Activated CD8-positive, alpha-beta T cell treated with anti-CD3 and anti-CD28 coated beads, Interleukin-2, amount 10 ng/mL, durations not matched to agents 7 days and 5 days (primary cell): ENCODE data around the gene ADH7. TPM values are rescaled to one million over a fixed set of nuclear protein-coding genes. Genes with fewer than 3 reads are reported as not detected.
A peak's percentile ranks its signal among the peaks of the same experiment; 100 is the strongest.
"Not testable (repeated sequence)": the region's sequence is repeated elsewhere in the genome, so short reads cannot be mapped to it uniquely, and the experiment has no call there.

Source experiments
- ATAC-seq: fragments of 150-1000 bp; cut with Tn5 transposase; one replicate; pipeline ENCODE4 v1.10.0; 2021; ENCODE audit warnings: moderate library complexity
- CTCF ChIA-PET: fragments of 350-600 bp; sonication (Branson Sonifier 250); formaldehyde crosslinking; loops from one replicate; lab custom pipeline; 2021; ENCODE audit warnings: antibody characterized with exemption; lab: Charles Lee
- POLR2A ChIA-PET: fragments of 350-600 bp; sonication (Branson Sonifier 250); formaldehyde crosslinking; loops from one replicate; lab custom pipeline; 2021; ENCODE audit warnings: antibody characterized with exemption; lab: Charles Lee
- DNase-seq: peaks from one replicate; pipeline ENCODE4 v3.0.0-alpha.2; 2020
- H3K27ac Mint-ChIP-seq: one replicate; pipeline ENCODE4 v1.8.0; 2021; ENCODE audit warnings: mild to moderate bottlenecking, mixed read lengths
- H3K27me3 Mint-ChIP-seq: one replicate; pipeline ENCODE4 v1.8.0; 2021; ENCODE audit warnings: low read depth, mixed read lengths
- H3K36me3 Mint-ChIP-seq: one replicate; pipeline ENCODE4 v1.8.0; 2021; ENCODE audit warnings: low read depth, mixed read lengths
- H3K4me1 Mint-ChIP-seq: one replicate; pipeline ENCODE4 v1.8.0; 2021; ENCODE audit warnings: low read depth, mixed read lengths
- H3K4me3 Mint-ChIP-seq: one replicate; pipeline ENCODE4 v1.8.0; 2021; ENCODE audit warnings: mild to moderate bottlenecking, mixed read lengths
- H3K9me3 Mint-ChIP-seq: one replicate; pipeline ENCODE4 v1.8.0; 2022; ENCODE audit warnings: mixed read lengths; ENCODE audit not compliant: insufficient read depth
- total RNA-seq, 2 experiments: library from RNA; stranded (reverse); gene quantifications; one replicate each; pipeline ENCODE4 v1.2.3, GENCODE V29; 2021

The ADH7 gene
- total RNA-seq, 2 experiments from 2014 or later = not detected

GRCh38 chr4:99414902-99415301 lies 20.2 kb downstream of the ADH7 start:
- H3K36me3 Mint-ChIP-seq, H3K9me3 Mint-ChIP-seq, ATAC-seq, H3K4me1 Mint-ChIP-seq, DNase-seq, H3K27ac Mint-ChIP-seq, H3K27me3 Mint-ChIP-seq, H3K4me3 Mint-ChIP-seq: not testable (repeated sequence)
- POLR2A ChIA-PET = interaction anchor here (0.6 kb wide), 1 partner anchor 391 kb away, joined by 3 read pairs; no protein-coding TSS in a partner anchor
- CTCF ChIA-PET = interaction anchor here (1.2 to 1.5 kb wide), 2 partner anchors 10 to 48 kb away, joined by 3 to 7 read pairs; no protein-coding TSS in a partner anchor

GRCh38 chr4:99414401-99414800 lies 20.7 kb downstream of the ADH7 start:
- CTCF ChIA-PET = interaction anchor here (0.8 to 1.5 kb wide), 3 partner anchors 9 to 672 kb away, joined by 3 to 7 read pairs (median 3); no protein-coding TSS in a partner anchor
- ATAC-seq = no peak
- H3K4me3 Mint-ChIP-seq = no peak overlapping the region
- POLR2A ChIA-PET = interaction anchor here (0.6 kb wide), 1 partner anchor 391 kb away, joined by 3 read pairs; no protein-coding TSS in a partner anchor
- DNase-seq = no peak
- H3K4me1 Mint-ChIP-seq = no peaks in the 10 kb centered on the region
- H3K36me3 Mint-ChIP-seq = no peaks in the 10 kb centered on the region
- H3K9me3 Mint-ChIP-seq = no peaks in the 10 kb centered on the region
- no peaks in the 10 kb centered on the region for H3K27me3 Mint-ChIP-seq
- H3K27ac Mint-ChIP-seq = no peak overlapping the region

DNA sequence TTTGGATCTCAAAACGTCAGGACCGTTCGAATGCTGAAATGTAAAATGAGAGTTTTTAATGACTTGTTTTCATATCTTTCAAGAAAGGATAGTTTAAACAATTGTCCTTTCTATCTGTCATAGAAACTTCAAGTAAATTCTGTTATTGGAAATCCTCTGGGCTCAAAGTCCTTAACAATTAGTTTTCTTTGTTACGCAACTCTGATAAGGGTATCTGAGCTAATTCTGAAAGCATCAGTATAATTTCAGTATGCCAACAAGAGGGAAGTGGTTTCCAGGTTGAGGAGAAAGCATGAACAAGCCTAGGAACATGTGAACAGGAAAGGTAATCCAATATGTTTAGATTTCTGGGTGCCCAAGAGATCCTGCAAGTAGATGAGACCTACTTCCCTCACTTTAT lies 22.0 kb downstream of the ADH7 start:
- H3K27me3 Mint-ChIP-seq = no peaks in the 10 kb centered on the region
- no peaks in the 10 kb centered on the region for H3K9me3 Mint-ChIP-seq
- DNase-seq (no peak), ATAC-seq (no peak)
- H3K4me3 Mint-ChIP-seq = no peak overlapping the region
- ChIA-PET POLR2A (no interaction called here), CTCF (interaction anchor here (0.7 kb wide), 1 partner anchor 1287 kb away, joined by 3 read pairs; no protein-coding TSS in a partner anchor)
- H3K36me3 Mint-ChIP-seq = no peaks in the 10 kb centered on the region
- no peaks in the 10 kb centered on the region for H3K4me1 Mint-ChIP-seq
- H3K27ac Mint-ChIP-seq = no peak overlapping the region

DNA sequence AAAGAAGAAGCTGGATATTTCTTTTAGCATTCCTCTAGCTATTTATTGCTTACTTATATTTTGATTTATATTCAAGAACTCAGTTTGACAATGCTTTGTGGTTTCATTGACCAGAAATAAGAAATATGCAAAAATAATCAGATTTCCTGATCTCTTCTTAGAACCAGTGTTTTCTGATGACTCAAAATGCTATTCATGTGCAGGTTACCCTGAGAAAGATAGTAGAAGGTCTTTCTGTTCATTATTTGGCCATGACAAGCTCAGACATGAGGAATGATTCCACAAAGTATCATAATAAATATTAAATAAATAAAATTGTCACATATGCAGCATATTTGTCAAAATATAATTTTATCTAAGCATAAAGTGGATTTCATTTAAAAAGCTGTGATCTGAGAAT lies 24.1 kb downstream of the ADH7 start:
- no peaks in the 10 kb centered on the region for H3K4me1 Mint-ChIP-seq
- H3K27ac Mint-ChIP-seq = no peak overlapping the region
- DNase-seq (no peak), ATAC-seq (no peak)
- no peaks in the 10 kb centered on the region for H3K9me3 Mint-ChIP-seq
- ChIA-PET POLR2A (no interaction called here), CTCF (interaction anchor here (1.1 to 2.8 kb wide), 3 partner anchors 291 to 416 kb away, joined by 4 to 8 read pairs (median 7); partner anchors contain the start of gene METAP1)
- no peaks in the 10 kb centered on the region for H3K36me3 Mint-ChIP-seq
- peaks cover 5% of the 10 kb centered on the region for H3K27me3 Mint-ChIP-seq
- no peak overlapping the region for H3K4me3 Mint-ChIP-seq

DNA sequence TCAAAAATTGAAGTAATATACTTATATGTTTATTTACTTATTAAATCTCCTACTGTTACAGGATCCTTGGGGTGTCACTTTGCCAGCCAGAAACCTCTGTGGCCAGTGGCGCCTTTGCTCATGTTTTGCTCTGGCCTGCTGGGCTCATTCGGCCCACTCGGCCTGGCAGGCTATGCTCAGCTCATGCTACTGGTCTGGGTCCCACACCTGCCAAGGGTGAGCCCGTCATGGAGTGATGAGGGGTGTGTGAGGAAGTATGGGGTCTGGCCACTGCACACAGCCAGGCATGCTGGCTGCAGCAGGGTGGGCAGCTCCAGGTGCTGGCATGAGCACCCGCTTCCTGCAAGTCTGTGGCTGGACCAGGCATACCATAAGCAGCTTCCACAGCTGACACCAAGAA lies 25.1 kb downstream of the ADH7 start:
- H3K27me3 Mint-ChIP-seq = peaks cover 5% of the 10 kb centered on the region
- no peak overlapping the region for H3K27ac Mint-ChIP-seq
- H3K4me1 Mint-ChIP-seq = peaks cover 4% of the 10 kb centered on the region
- no peaks in the 10 kb centered on the region for H3K36me3 Mint-ChIP-seq
- H3K4me3 Mint-ChIP-seq = no peak overlapping the region
- ATAC-seq = no peak
- POLR2A ChIA-PET = interaction anchor here (0.9 kb wide), 1 partner anchor 322 kb away, joined by 3 read pairs; the partner anchor contains the start of gene ADH5
- no peak for DNase-seq
- CTCF ChIA-PET = interaction anchor here (1.3 to 2.8 kb wide), 3 partner anchors 354 to 415 kb away, joined by 3 to 7 read pairs (median 5); partner anchors contain the start of gene METAP1
- H3K9me3 Mint-ChIP-seq = no peaks in the 10 kb centered on the region

- Mint-ChIP-seq H3K27me3 (peaks cover 8% of the 10 kb centered on the region), H3K4me1 (peaks cover 19% of the 10 kb centered on the region), H3K27ac (no peak overlapping the region), H3K9me3 (no peaks in the 10 kb centered on the region), H3K36me3 (no peaks in the 10 kb centered on the region), H3K4me3 (no peak overlapping the region)
- DNase-seq (no peak), ATAC-seq (no peak)
- CTCF ChIA-PET = interaction anchor here (2.8 kb wide), 1 partner anchor 352 kb away, joined by 7 read pairs; no protein-coding TSS in a partner anchor
- POLR2A ChIA-PET = no interaction called here
Observed at GRCh38 chr4:99408346-99408745, 26.8 kb downstream of the ADH7 start.

GRCh38 chr4:99405433-99406115 lies 29.6 kb downstream of the ADH7 start:
- ChIA-PET CTCF (interaction anchor here (0.7 to 4.5 kb wide), 13 partner anchors 9 to 412 kb away, joined by 3 to 35 read pairs (median 4); partner anchors contain the start of gene METAP1), POLR2A (interaction anchor here (1.5 kb wide), 1 partner anchor 317 kb away, joined by 4 read pairs; the partner anchor contains the start of gene ADH5)
- peaks cover 8% of the 10 kb centered on the region for H3K27me3 Mint-ChIP-seq
- ATAC-seq = peak; percentile 71
- no peak overlapping the region for H3K4me3 Mint-ChIP-seq
- H3K4me1 Mint-ChIP-seq = peaks cover 19% of the 10 kb centered on the region
- no peaks in the 10 kb centered on the region for H3K36me3 Mint-ChIP-seq
- no peak overlapping the region for H3K27ac Mint-ChIP-seq
- no peaks in the 10 kb centered on the region for H3K9me3 Mint-ChIP-seq
- peak; percentile 68 for DNase-seq

DNA sequence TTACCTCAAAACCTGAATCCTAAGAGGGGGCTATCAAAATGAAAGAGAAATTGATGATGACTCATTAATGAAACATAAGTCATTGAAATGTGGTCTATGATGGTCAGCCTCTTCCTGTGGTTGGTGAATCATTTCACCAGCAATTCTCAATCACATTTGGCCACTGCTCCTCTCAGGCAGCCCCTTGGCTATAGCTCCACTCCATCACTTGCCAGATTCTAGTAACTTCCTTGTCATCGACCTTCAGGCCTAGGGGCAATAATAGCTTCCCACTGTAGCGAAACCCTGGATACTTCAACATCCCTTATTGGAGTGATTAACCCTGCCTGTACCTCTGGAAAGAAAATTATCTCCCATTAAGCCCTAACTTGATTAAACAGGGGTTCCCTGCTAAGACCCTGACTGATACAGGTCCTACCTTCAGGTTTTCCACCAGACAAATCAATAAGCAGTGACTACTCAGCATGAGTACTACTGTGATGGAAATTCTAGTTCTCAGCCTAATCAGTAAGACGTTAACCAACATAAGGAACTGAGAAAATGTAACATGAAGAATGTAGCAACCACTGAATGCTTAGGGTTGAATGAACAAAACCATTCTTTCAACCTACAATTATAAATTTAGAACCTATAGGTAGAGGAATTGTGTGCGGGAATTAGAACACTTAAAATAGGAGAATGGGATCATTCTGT lies 30.4 kb downstream of the ADH7 start:
- no peak for ATAC-seq
- Mint-ChIP-seq H3K27me3 (peaks cover 8% of the 10 kb centered on the region), H3K36me3 (no peaks in the 10 kb centered on the region), H3K4me1 (peaks cover 19% of the 10 kb centered on the region), H3K27ac (no peak overlapping the region), H3K4me3 (no peak overlapping the region), H3K9me3 (no peaks in the 10 kb centered on the region)
- CTCF ChIA-PET = interaction anchor here (0.7 to 4.5 kb wide), 14 partner anchors 9 to 1255 kb away, joined by 3 to 35 read pairs (median 4); partner anchors contain the start of gene METAP1
- POLR2A ChIA-PET = interaction anchor here (1.5 kb wide), 1 partner anchor 316 kb away, joined by 4 read pairs; the partner anchor contains the start of gene ADH5
- DNase-seq = peak; percentile 23

- CTCF ChIA-PET = interaction anchor here (1.0 to 4.5 kb wide), 4 partner anchors 60 to 1261 kb away, joined by 3 to 35 read pairs (median 4); partner anchors contain the start of genes METAP1 and STPG2
- POLR2A ChIA-PET = interaction anchor here (1.5 kb wide), 1 partner anchor 315 kb away, joined by 4 read pairs; the partner anchor contains the start of gene ADH5
- H3K9me3 Mint-ChIP-seq = peaks cover 1% of the 10 kb centered on the region
- H3K4me1 Mint-ChIP-seq = peaks cover 19% of the 10 kb centered on the region
- no peaks in the 10 kb centered on the region for H3K36me3 Mint-ChIP-seq
- peaks cover 8% of the 10 kb centered on the region for H3K27me3 Mint-ChIP-seq
- H3K4me3 Mint-ChIP-seq = no peak overlapping the region
- no peak overlapping the region for H3K27ac Mint-ChIP-seq
- no peak for DNase-seq
- no peak for ATAC-seq
Observed at GRCh38 chr4:99403380-99404184, 31.6 kb downstream of the ADH7 start.

GRCh38 chr4:99402765-99403164 lies 32.4 kb downstream of the ADH7 start:
- POLR2A ChIA-PET = no interaction called here
- CTCF ChIA-PET = interaction anchor here (1.0 to 4.5 kb wide), 3 partner anchors 61 to 1260 kb away, joined by 3 to 35 read pairs (median 3); partner anchors contain the start of genes METAP1 and STPG2
- H3K4me3 Mint-ChIP-seq = no peak overlapping the region
- H3K27ac Mint-ChIP-seq = no peak overlapping the region
- DNase-seq (no peak), ATAC-seq (no peak)
- H3K27me3 Mint-ChIP-seq = peaks cover 6% of the 10 kb centered on the region
- H3K36me3 Mint-ChIP-seq = no peaks in the 10 kb centered on the region
- peaks cover 19% of the 10 kb centered on the region for H3K4me1 Mint-ChIP-seq
- H3K9me3 Mint-ChIP-seq = peaks cover 9% of the 10 kb centered on the region
